PC-9 (cell line): ENCODE data around the gene DDRGK1.

Experiments used
- CTCF ChIP-seq: fragments of 200-600 bp; sonication (generic); conservative IDR thresholded peaks from 2 replicates; pipeline ENCODE4 v1.6.1; 2017; ENCODE audit warnings: mixed run types, antibody characterized with exemption, mild to moderate bottlenecking, moderate library complexity
- EZH2 ChIP-seq: fragments of 200-600 bp; sonication (generic); IDR thresholded peaks from 2 replicates; pipeline ENCODE4 v1.8.0; 2017; ENCODE audit warnings: antibody characterized with exemption, low read depth

DNA sequence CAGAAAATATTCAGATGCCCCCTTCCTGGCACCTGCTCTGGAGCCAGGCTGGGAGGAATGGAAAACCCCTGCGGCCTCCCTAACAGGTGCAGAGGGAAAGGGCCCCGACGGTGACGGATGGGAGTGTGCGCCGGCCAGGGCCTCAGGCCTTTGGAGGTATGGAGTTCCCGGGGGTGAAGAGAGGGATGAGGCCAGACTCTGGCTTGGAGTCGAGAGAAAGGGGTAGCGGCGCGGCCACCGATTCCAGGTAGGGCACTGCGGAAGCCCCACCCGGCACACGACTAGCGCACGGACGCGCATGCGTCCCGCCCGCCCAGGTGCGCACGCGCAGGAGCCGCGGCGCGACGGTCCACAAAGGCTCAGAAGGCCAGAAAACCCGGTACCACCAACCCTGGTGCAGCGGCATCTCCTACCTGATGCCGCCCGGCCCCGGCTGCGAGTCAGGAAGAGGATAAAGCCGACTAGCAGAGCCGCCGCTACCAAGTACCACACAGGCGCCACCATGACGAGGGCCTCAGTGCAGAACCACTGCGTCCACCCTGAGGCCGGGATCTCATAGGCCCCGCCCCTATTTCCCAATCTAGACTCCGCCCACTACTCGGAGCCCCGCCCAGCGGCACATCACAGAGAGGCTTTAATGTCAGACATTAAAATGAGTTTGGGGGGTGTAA is at the start of gene DDRGK1:
- TF ChIP-seq CTCF (no peak), EZH2 (no peak)
